Hindlimb muscle (tissue), 1 donor: ENCODE measurements around the gene PUM2. TPM values are rescaled to one million over a fixed set of nuclear protein-coding genes. Genes with fewer than 3 reads are reported as not detected.

Experiments
- DNase-seq: peaks from one replicate; pipeline ENCODE4 v3.0.0-alpha.2; 2013
- polyA plus RNA-seq: library from polyadenylated mRNA; unstranded; fragments of 120-200 nt; gene quantifications from one replicate; pipeline ENCODE4 v1.2.1, GENCODE V29; 2013; ENCODE audit not compliant: insufficient read length

The PUM2 gene
- polyA plus RNA-seq, 1 donor: 59.7 TPM

DNA sequence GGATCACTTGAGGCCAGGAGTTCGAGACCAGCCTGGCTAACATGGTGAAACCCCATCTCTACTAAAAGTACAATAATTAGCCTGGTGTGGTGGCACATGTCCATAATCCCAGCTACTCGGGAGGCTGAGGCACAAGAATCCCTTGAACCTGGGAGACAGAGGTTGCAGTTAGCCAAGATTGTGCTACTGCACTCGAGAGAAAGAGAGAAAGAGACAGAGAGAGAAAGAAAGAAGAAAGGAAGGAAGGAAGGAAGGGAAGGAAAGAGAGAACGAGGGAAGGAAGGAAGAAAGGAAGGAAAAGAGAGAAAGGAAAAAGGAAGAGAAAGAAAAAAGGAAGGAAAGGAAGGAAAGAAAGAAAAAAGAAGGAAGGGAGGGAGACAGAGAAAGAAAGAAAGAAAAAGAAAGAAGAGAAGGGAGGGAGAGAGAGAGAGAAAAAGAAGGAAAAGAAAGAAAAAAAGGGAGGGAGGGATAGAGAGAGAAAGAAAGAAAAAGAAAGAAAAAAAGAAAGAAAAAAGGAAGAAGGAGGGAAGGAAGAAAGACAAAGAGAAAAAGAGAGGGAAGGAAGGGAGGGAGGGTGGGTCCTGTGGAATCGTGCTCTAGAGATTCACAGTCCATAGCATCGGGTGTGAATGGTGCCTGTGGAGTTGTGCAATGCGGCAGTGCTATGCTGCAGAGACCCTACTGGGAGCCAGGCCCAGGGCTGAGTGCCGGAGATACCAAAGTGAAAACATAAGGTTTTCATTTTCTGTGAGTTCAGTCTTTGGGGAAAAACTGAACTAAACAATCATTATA is 121.1 kb downstream of the PUM2 start:
- no peak for DNase-seq

DNA sequence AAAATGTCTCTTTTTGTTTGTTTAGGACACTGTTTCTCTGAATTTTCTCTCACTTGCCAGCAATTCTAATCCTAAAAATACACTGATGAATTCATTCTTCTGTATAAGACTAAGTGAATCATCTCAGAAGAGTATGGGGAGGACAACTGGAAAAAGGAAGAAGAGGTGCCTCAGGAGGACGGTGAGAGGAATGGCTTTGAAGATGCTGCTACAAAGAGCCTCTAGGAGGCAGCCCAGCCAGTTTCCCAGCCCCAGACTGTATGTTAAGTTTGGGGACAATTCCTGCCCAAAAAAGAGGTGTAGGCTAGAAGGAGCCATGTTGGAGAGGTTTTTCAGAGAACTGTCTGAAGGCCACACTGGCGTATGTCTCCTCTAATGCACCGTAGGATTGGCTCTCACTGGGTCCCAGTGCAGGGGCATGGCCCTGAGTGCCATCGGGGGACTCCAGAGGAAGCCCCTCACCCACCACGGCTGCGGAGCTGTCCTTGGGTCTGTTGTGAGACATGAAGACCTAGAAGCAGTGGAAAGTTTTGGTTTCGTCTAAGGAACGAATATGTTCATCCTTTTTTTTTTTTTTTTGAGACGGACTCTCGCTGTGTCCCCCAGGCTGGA is 122.6 kb downstream of the PUM2 start:
- DNase-seq: no peak

DNA sequence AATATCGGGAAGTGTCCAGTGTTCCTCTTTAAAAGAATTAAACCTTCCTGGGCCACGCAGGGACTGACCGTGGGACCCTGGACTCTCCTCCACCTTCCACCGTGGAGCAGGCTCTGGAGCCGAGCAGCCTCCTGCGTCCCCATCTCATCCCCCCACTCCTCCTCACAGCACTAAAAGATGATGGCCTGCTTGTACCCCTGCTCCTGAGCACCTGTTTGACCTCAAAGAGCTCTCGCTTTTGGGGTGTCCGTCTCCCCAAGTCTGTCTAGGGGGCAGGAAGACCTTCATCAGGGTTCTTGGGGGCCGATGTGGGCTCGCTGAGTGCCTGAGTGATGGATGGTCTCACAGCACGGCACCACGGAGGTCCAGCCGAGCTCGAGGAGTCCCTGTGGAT is 124.5 kb downstream of the PUM2 start:
- no peak for DNase-seq

- peak; percentile 71 for DNase-seq
Observed at GRCh38 chr2:20225294-20226151, 125.1 kb downstream of the PUM2 start.

DNA sequence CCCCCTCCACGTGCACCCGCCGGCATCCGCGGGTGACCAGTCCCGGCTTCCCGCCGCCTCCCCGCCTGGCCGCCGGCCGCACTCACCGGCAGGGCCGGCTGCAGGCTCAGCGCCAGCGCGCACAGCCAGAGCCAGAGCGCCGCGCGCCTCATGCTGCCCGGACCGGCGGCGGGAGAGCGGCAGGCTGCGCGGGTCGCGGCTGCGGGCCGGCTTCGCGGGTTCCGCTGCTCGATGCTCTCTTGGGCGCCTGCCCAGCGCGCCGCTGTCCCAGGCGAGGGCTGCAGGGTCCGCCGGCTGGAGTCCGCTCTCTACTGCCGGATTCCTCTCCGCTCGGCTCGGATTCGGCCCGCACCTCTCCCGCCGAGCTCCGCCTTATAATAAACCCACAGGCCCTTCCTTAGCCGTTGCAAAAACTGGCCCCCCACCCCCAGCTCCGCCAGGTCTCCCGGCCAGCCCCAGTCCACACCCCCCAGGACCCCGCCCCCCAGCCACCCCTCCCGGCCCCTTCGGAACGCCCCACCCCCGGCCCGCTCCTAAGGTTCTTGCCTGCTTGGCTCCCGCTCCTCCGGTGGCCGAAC is 125.8 kb downstream of the PUM2 start, which contains the start of gene SDC1:
Gene SDC1, minus strand, starts transcription at position 415 of the 578 bp plus-strand sequence. Its CDS starts 263 bp downstream, at position 152.
- DNase-seq: peak; percentile 68

DNA sequence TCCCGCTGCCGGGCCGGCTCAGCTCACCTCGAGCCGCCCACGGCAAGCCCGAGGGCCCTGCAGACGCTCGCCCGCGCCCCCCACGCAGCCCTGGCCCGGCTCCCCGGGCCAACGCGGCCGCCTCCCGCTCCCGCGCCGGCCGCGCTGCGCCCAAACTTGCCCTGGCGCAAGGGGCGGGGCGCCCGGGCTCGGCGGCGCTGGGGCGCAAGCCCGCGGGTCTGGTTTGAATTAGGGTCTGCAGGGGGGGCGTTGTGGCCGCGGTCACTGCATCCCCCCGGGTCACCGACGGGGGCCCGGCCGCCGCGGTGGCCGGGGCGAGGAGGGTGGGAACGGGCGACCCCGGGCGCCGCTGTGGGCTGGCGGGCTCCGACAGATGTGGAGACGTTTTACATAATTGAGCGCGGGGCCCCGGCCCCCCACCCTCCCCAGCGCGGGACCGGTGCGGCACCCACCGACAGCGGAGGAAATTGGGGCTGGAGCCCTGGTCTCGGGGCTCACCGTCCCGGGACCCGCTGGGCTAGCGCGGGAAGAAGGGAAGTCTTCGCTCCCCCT is 126.4 kb downstream of the PUM2 start:
- DNase-seq: no peak

- no peak for DNase-seq
Observed at GRCh38 chr2:20223407-20224163, 127.1 kb downstream of the PUM2 start.

GRCh38 chr2:20222769-20223406 is 127.8 kb downstream of the PUM2 start:
- DNase-seq: no peak

GRCh38 chr2:20222014-20222768 is 128.5 kb downstream of the PUM2 start:
- DNase-seq: no peak

DNA sequence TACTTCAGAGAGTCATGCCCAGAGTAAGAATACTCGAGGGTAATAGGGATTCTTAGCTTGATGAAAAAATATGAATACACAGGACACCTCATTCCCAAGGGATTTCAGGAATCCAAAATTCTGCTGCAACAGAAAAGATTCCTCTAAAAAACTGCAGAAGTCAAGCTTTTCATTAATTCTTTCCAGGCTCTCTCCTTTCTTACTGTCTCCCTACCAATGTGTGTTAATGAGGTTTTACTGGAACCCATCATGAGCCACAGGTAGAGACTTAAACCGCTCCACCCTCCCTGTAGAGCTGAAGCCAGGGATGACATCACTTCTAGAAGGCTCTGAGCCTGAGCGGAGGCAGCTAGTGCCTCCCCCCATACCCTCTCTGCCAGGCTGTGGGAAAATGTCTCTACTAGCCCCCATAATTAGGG is 129.1 kb downstream of the PUM2 start:
- DNase-seq: no peak

GRCh38 chr2:20220806-20221554 is 129.7 kb downstream of the PUM2 start:
- no peak for DNase-seq

DNA sequence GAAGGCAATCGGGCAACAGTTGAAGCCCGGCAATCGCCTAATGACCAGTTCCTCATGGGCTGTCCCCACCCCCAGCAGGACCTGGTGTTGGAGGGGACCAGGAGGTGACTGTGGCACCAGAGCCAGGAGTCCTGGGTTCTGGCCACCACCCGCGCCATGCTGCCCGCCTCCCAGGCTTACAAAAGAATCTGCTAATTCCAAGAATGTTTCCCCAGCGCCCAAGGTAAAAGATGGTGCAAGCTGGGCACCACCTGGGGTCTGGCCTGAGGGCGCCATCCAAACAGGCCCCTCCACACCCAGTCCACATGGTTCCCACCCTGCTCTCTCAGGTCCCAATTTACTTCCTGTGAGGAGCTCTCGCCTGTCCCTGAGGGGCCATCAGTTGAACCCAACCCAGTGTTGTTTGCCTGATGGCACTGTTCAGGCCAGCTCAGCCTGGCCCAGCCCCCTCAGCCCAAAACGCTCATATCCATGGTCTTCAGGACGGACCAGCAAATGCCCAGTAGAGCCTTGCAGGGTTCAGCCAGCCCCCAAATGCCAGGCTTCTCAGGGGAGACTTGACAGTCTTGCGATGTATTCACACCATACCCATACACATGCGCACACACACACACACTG is 130.8 kb downstream of the PUM2 start:
- no peak for DNase-seq

GRCh38 chr2:20218331-20219320 is 132.0 kb downstream of the PUM2 start:
- no peak for DNase-seq

- no peak for DNase-seq
Observed at GRCh38 chr2:20217041-20217970, 133.3 kb downstream of the PUM2 start.

- DNase-seq: no peak
Observed at GRCh38 chr2:20216130-20217025, 134.3 kb downstream of the PUM2 start.
